OCI-LY1 (cell line): ENCODE measurements around the gene TLL2.

Experiments
- EZH2 ChIP-seq: fragments of 200-600 bp; sonication (generic), shearing (Covaris generic); IDR thresholded peaks from 2 replicates; pipeline ENCODE4 v1.8.0; 2017; ENCODE audit warnings: borderline replicate concordance, mixed run types, mild to moderate bottlenecking, antibody characterized with exemption, low read length, moderate library complexity, mixed read lengths
- TF ChIP-seq, protein P1 (sequence below): fragments of 200-600 bp; sonication (generic), shearing (Covaris generic); IDR thresholded peaks from 2 replicates; pipeline ENCODE4 v1.5.1; 2017; ENCODE audit warnings: mild to moderate bottlenecking, antibody characterized with exemption, low read length, moderate library complexity, mixed read lengths

DNA sequence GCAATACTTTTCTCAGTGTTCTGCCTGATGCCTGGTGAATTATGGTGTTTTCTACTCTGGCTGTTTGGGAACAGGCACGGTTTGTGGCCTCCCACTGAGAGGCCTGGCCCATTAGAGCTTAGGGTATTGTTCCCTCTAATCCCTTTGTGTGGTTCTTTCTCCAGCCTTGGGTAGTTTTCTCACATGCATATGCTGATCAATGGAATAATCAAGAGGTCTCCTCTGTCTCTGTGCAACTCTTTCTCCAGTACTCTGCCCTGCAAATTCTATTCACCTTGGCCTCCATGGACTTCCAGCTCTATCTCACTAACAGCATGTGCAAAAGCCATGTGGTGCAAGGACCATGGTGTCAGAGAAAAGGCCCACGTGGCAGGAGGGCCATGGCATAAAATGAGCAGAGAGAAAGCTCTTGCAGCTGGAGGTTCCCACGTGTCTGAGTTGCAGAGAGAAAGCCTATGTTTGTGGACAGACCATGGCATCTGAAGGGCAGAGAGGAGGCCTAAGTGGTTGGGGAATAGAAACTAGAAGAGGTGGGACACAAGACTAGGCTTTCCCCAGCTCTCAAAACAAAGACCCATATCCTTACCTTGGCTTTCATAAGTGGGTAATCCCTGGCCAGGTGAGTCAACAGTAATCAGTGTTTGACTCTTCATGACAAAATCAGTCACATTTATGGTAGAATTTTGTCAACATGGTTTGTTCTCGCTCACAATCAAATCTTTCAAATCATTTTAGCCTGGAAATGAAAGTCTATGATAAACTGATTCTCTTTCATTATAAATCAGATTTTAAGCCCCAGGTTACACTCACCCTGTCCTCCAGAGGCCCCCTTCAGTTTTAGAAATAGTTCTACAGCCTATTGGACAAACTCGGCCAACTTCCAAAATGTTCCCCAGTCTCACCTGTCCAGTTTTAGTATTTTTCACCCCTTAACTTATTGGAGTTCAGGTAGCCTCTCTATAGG is 172.2 kb downstream of the TLL2 start:
- TF ChIP-seq, protein P1, sequence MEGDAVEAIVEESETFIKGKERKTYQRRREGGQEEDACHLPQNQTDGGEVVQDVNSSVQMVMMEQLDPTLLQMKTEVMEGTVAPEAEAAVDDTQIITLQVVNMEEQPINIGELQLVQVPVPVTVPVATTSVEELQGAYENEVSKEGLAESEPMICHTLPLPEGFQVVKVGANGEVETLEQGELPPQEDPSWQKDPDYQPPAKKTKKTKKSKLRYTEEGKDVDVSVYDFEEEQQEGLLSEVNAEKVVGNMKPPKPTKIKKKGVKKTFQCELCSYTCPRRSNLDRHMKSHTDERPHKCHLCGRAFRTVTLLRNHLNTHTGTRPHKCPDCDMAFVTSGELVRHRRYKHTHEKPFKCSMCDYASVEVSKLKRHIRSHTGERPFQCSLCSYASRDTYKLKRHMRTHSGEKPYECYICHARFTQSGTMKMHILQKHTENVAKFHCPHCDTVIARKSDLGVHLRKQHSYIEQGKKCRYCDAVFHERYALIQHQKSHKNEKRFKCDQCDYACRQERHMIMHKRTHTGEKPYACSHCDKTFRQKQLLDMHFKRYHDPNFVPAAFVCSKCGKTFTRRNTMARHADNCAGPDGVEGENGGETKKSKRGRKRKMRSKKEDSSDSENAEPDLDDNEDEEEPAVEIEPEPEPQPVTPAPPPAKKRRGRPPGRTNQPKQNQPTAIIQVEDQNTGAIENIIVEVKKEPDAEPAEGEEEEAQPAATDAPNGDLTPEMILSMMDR, result no peak
- TF ChIP-seq EZH2, result no peak
